A673 (cell line): ENCODE results near the gene GRK4.

Source experiments
- EZH2 ChIP-seq: fragments of 200-600 bp; sonication (generic); IDR thresholded peaks from 2 replicates; pipeline ENCODE4 v1.6.1; 2017; ENCODE audit warnings: borderline replicate concordance, low read depth, mild to moderate bottlenecking, mixed read lengths, antibody characterized with exemption, low read length; ENCODE audit not compliant: poor library complexity, severe bottlenecking
- TF ChIP-seq, protein P1 (sequence below): fragments of 300-800, 200-600 bp; sonication (generic); conservative IDR thresholded peaks from 2 replicates; pipeline ENCODE4 v1.5.1; 2017; ENCODE audit warnings: low read depth, mild to moderate bottlenecking, antibody characterized with exemption, low read length, moderate library complexity, mixed read lengths

DNA sequence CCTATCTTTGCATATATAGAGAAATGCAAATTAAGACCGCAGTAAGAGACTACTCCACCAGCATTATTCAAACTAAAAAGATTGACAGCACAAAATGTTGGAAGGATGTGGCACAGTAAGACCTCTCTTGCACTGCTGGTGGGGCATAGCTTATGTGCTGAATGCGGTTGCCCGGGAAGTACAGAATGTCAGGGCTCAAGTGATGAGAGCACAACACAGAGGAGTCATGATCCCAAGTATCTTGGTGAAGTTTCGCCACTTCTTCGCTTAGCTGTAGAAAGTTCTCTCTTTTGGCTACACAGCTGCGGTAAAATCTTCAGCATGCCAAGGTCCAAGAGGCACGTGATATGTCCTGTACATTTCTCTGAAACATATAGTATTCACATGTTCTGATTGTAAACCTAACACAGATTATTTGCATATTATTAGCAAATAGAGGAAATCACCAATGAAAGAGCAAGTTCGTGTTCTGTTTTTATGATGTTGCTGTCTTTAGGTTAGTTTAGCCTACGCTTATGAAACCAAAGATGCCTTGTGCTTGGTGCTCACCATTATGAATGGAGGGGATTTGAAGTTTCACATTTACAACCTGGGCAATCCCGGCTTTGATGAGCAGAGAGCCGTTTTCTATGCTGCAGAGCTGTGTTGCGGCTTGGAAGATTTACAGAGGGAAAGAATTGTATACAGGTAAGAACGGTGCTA lies 55.9 kb downstream of the GRK4 start:
- TF ChIP-seq, protein P1, sequence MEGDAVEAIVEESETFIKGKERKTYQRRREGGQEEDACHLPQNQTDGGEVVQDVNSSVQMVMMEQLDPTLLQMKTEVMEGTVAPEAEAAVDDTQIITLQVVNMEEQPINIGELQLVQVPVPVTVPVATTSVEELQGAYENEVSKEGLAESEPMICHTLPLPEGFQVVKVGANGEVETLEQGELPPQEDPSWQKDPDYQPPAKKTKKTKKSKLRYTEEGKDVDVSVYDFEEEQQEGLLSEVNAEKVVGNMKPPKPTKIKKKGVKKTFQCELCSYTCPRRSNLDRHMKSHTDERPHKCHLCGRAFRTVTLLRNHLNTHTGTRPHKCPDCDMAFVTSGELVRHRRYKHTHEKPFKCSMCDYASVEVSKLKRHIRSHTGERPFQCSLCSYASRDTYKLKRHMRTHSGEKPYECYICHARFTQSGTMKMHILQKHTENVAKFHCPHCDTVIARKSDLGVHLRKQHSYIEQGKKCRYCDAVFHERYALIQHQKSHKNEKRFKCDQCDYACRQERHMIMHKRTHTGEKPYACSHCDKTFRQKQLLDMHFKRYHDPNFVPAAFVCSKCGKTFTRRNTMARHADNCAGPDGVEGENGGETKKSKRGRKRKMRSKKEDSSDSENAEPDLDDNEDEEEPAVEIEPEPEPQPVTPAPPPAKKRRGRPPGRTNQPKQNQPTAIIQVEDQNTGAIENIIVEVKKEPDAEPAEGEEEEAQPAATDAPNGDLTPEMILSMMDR = no peak
- no peak for TF ChIP-seq EZH2
